Measurements from ENCODE around the gene PPM1N. TPM values are rescaled to one million over a fixed set of nuclear protein-coding genes. Genes with fewer than 3 reads are reported as not detected.
A peak's percentile ranks its signal among the peaks of the same experiment; 100 is the strongest.

PPM1N gene
- total and polyA plus RNA-seq, 2 of the 4 experiments (the other 2 are of a cell fraction): 0.90 to 1.6 TPM

DNA sequence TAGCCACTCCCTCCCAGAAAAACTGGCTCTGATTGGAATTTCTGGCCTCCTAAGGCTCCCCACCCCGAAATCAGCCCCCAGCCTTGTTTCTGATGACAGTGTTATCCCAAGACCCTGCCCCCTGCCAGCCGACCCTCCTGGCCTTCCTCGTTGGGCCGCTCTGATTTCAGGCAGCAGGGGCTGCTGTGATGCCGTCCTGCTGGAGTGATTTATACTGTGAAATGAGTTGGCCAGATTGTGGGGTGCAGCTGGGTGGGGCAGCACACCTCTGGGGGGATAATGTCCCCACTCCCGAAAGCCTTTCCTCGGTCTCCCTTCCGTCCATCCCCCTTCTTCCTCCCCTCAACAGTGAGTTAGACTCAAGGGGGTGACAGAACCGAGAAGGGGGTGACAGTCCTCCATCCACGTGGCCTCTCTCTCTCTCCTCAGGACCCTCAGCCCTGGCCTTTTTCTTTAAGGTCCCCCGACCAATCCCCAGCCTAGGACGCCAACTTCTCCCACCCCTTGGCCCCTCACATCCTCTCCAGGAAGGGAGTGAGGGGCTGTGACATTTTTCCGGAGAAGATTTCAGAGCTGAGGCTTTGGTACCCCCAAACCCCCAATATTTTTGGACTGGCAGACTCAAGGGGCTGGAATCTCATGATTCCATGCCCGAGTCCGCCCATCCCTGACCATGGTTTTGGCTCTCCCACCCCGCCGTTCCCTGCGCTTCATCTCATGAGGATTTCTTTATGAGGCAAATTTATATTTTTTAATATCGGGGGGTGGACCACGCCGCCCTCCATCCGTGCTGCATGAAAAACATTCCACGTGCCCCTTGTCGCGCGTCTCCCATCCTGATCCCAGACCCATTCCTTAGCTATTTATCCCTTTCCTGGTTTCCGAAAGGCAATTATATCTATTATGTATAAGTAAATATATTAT is 24.3 kb upstream of the PPM1N start:
- CTCF ChIA-PET: interaction anchor here (1.3 to 1.6 kb wide), 2 partner anchors 12 to 34 kb away, joined by 4 to 7 read pairs; no protein-coding TSS in a partner anchor
- no peak for ATAC-seq (ENCODE audit: low read depth)

More for the DNA sequence above, 24.3 kb upstream of the PPM1N start:
- peak overlapping the region; percentile 30 for H2AFZ ChIP-seq (replicated peaks; ENCODE audit: low read length, poor library complexity)
- no peaks in the 10 kb centered on the region for H3K36me3 ChIP-seq (ENCODE audit: control insufficient read depth, insufficient read depth, low read length)
- no peak overlapping the region for H3K14ac ChIP-seq (replicated peaks; ENCODE audit: low read depth, low read length)
- peak overlapping the region in 1 of 2 experiments; percentile 33; a peak in 1 of 4 replicates for H4K8ac ChIP-seq (ENCODE audit: low read depth in 2 of 2, low read length in 2 of 2)
- H3K4me2 ChIP-seq (ENCODE audit: low read depth, low read length): no peak overlapping the region
- no peak overlapping the region for H3K27ac ChIP-seq (ENCODE audit: insufficient read depth, low read length)
- no peak overlapping the region for H3K18ac ChIP-seq (ENCODE audit: low read depth, low read length)
- H3K9ac ChIP-seq (ENCODE audit: low read depth, low read length): no peak overlapping the region
- H3K79me1 ChIP-seq (ENCODE audit: low read depth in 1 of 2, low read length in 2 of 2): peaks cover 0 to 32% of the 10 kb centered on the region in 2 experiments; a peak in 3 of 4 replicates
- POLR2A ChIA-PET (ENCODE audit: unreplicated experiment): no interaction called here
- no peak overlapping the region for H3K56ac ChIP-seq (ENCODE audit: extremely low read depth, insufficient read depth, low read length)
- 0 out of 2 replicates have a peak overlapping the region, but pooled peaks have one; percentile 3 for H3K4ac ChIP-seq (ENCODE audit: low read depth, low read length)
- H3K9me3 ChIP-seq (ENCODE audit: control insufficient read depth, insufficient read depth, low read length): no peaks in the 10 kb centered on the region
- H3K23ac ChIP-seq (ENCODE audit: low read depth, low read length): no peak overlapping the region
- H3K4me1 ChIP-seq (ENCODE audit: control insufficient read depth, insufficient read depth, low read length): peaks cover 15% of the 10 kb centered on the region
- in situ Hi-C loops (cut with MboI; ENCODE audit: low sequenced_read_pairs): no loop called here
- no TSS peak for BruUV-seq (replicated peaks)
- dilution Hi-C loops (cut with HindIII; ENCODE audit: low sequenced_read_pairs, unreplicated experiment): no loop called here
- H4K91ac ChIP-seq (ENCODE audit: insufficient read depth, low read depth, low read length): no peak overlapping the region; the same call in 1 of the 2 replicates
- H3K4me3 ChIP-seq (ENCODE audit: insufficient read depth, low read depth, low read length): no peak overlapping the region
- 75% methylated on average over 4 of the region's 27 CpGs; no CpG with 5 or more reads in 1 of the 2 experiments for WGBS, 2 experiments (ENCODE audit: extremely low coverage in 2 of 2, insufficient read length in 1 of 2)
- H2AK5ac ChIP-seq (ENCODE audit: low read depth, low read length): 0 out of 2 replicates have a peak overlapping the region, but pooled peaks have one; percentile 10
- intact Hi-C loops (cut with micrococcal nuclease): no loop called here
- peak overlapping the region; percentile 4 for H2AK9ac ChIP-seq (replicated peaks; ENCODE audit: low read depth, low read length, poor library complexity)
- H2BK5ac ChIP-seq (ENCODE audit: low read depth, low read length, poor library complexity, severe bottlenecking): no peak overlapping the region
- H3K27me3 ChIP-seq (ENCODE audit: control insufficient read depth, insufficient read depth, low read length): no peaks in the 10 kb centered on the region
- TF ChIP-seq SMC3 (IDR thresholded peaks at IDR 0.05; ENCODE audit: low read depth, low read length) (no peak), ELK1 (IDR thresholded peaks at IDR 0.05; ENCODE audit: borderline replicate concordance, low read depth, low read length) (no peak), MAZ (IDR thresholded peaks at IDR 0.05; ENCODE audit: borderline replicate concordance, low read depth, low read length) (no peak), USF2 (IDR thresholded peaks at IDR 0.05; ENCODE audit: low read depth, low read length) (peak; percentile 43), NFE2L2 (IDR thresholded peaks at IDR 0.05; ENCODE audit: low read depth, low read length) (0 out of 2 replicates have a peak, but pooled peaks have one; percentile 3), RFX5 (IDR thresholded peaks at IDR 0.05; ENCODE audit: low read depth, low read length) (no peak)
- H4K5ac ChIP-seq (ENCODE audit: low read depth, low read length): no peak overlapping the region
- H3K9me1 ChIP-seq (ENCODE audit: insufficient read depth, low read length): peaks cover 3% of the 10 kb centered on the region; the same call in 1 of the 2 replicates
- no peak overlapping the region for H2BK15ac ChIP-seq (ENCODE audit: low read depth, low read length)
- H2BK20ac ChIP-seq (ENCODE audit: low read depth, low read length): no peak overlapping the region
- no peak overlapping the region for H2BK120ac ChIP-seq (ENCODE audit: low read depth, low read length)
- no peaks in the 10 kb centered on the region; the same call in 1 of the 2 replicates for H4K20me1 ChIP-seq (ENCODE audit: insufficient read depth, low read length)
- DNase-seq: no peak
